ENCODE measurements around the gene DNMT3A.
A peak's percentile ranks its signal among the peaks of the same experiment; 100 is the strongest.

Gene DNMT3A

DNA sequence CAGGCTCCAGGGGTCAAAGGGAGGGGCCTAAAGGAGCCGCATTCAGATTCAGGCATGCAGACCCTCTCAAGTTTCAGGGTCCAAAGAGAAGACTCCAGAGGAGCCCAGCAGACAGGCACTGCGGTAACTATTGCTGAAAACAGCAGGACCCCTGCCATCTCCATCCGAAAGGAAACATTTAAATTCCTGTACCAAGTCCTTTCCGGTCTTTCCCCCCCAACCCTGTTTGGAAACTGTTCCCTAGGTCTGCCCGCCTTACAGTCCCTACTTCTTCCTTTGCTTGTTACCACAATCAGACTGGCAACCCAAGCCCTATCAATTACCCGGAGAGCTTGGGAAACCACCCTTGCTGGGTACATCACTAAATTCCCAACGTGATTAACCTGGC, 82.0 kb downstream of the DNMT3A start:
- Histone ChIP-seq H2BK120ac (ENCODE audit: low read depth, low read length) (no peak overlapping the region), H3K36me3 (ENCODE audit: control insufficient read depth in 1 of 2, insufficient read depth in 2 of 2, low read depth in 1 of 2, low read length in 2 of 2) (peaks cover 21 to 26% of the 10 kb centered on the region in 2 experiments), H3K79me1 (replicated peaks; ENCODE audit: low read length, poor library complexity, severe bottlenecking) (peaks cover 3% of the 10 kb centered on the region), H3K4me1 (ENCODE audit: control insufficient read depth, insufficient read depth, low read depth, low read length) (peaks cover 9% of the 10 kb centered on the region), H4K91ac (ENCODE audit: low read length) (no peak overlapping the region), H3K27ac (ENCODE audit: low read length, poor library complexity, severe bottlenecking) (no peak overlapping the region), H2BK15ac (ENCODE audit: low read depth, poor library complexity, severe bottlenecking) (no peak overlapping the region), H3K9me3 (ENCODE audit: control insufficient read depth, low read length) (no peaks in the 10 kb centered on the region), H3K18ac (ENCODE audit: low read depth in 1 of 2, low read length in 2 of 2) (no peak overlapping the region), H3K14ac (ENCODE audit: low read length in 2 of 2) (no peak overlapping the region), H2BK12ac (ENCODE audit: low read length in 2 of 2) (no peak overlapping the region), H3K4me2 (ENCODE audit: low read length, poor library complexity, severe bottlenecking) (no peak overlapping the region), H2BK5ac (ENCODE audit: low read depth, low read length, poor library complexity, severe bottlenecking) (no peak overlapping the region), H3K4me3 (ENCODE audit: insufficient read depth in 1 of 2, low read depth in 1 of 2, low read length in 2 of 2) (no peak overlapping the region), H3K9ac (ENCODE audit: low read length) (no peak overlapping the region), H3K27me3 (ENCODE audit: control insufficient read depth in 1 of 2, insufficient read depth in 1 of 2, low read length in 2 of 2) (no peaks in the 10 kb centered on the region), H2AK5ac (ENCODE audit: low read length, severe bottlenecking) (no peak overlapping the region), H3K23ac (ENCODE audit: low read length in 2 of 2) (no peak overlapping the region), H2AFZ (ENCODE audit: low read depth, low read length) (no peak overlapping the region), H3K4ac (ENCODE audit: low read depth in 1 of 2, low read length in 2 of 2) (no peak overlapping the region), H4K8ac (ENCODE audit: low read length) (no peak overlapping the region)
- WGBS = 42% methylated on average over 7 of the region's 7 CpGs
- no peak for DNase-seq

DNA sequence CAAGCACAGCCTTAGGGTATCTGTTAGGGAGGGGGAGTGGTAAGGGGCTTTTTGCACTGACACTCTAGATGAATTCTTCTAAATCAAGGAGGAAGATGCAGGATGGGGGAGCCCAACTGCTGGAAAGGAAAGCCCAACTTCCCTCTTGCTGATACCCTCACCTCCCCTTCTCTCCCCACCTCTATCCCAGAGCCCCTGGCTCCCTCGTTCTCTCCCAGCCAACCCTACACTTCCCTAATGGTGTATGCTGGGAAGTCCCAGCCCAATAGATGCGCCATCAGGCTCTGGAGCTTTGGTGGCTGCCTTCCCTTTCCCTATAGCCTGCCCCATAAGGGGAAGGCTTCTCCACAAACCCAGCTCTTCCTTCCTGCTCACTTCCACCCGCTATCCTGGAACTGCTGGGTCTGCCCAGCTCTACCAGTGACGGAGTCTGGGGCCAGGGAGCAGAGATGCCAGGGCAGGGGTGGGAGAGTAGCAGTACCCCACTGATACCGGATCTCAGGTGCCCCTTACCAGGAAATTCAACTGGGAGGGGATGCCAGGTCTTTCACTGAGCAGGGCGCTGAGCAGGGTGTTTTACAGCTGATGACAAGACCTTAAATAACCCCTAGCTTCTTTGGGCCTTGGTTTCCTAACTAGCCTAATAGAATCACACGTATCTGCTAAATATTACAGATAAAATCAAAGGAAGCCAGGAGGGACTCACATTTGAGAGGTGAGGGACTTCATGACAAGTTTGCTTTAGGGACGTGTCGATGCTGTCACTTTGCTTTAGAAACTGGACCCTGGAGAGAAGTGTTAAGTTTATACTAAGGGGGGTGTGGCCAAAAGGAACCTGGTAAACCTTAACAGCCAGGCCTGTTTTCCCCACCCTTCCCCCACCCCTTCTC, 82.6 kb downstream of the DNMT3A start:
- no peak overlapping the region for H3K4me3 ChIP-seq (ENCODE audit: insufficient read depth in 1 of 2, low read depth in 1 of 2, low read length in 2 of 2)
- no peak overlapping the region for H4K91ac ChIP-seq (ENCODE audit: low read length)
- H3K23ac ChIP-seq (ENCODE audit: low read length in 2 of 2) = no peak overlapping the region
- H3K14ac ChIP-seq (ENCODE audit: low read length in 2 of 2) = no peak overlapping the region
- 66% methylated on average over 9 of the region's 9 CpGs for whole genome bisulfite sequencing
- no peak overlapping the region for H3K18ac ChIP-seq (ENCODE audit: low read depth in 1 of 2, low read length in 2 of 2)
- no peak overlapping the region for H3K4ac ChIP-seq (ENCODE audit: low read depth in 1 of 2, low read length in 2 of 2)
- H3K79me1 ChIP-seq (replicated peaks; ENCODE audit: low read length, poor library complexity, severe bottlenecking) = peaks cover 3% of the 10 kb centered on the region
- no peak overlapping the region for H3K9ac ChIP-seq (ENCODE audit: low read length)
- no peak overlapping the region for H2BK120ac ChIP-seq (ENCODE audit: low read depth, low read length)
- no peaks in the 10 kb centered on the region for H3K27me3 ChIP-seq (ENCODE audit: control insufficient read depth in 1 of 2, insufficient read depth in 1 of 2, low read length in 2 of 2)
- no peak overlapping the region for H2AFZ ChIP-seq (ENCODE audit: low read depth, low read length)
- H3K4me1 ChIP-seq (ENCODE audit: control insufficient read depth, insufficient read depth, low read depth, low read length) = peaks cover 8% of the 10 kb centered on the region
- peaks cover 27 to 30% of the 10 kb centered on the region in 2 experiments for H3K36me3 ChIP-seq (ENCODE audit: control insufficient read depth in 1 of 2, insufficient read depth in 2 of 2, low read depth in 1 of 2, low read length in 2 of 2)
- H2AK5ac ChIP-seq (ENCODE audit: low read length, severe bottlenecking) = no peak overlapping the region
- no peak for DNase-seq
- H2BK12ac ChIP-seq (ENCODE audit: low read length in 2 of 2) = no peak overlapping the region
- H2BK15ac ChIP-seq (ENCODE audit: low read depth, poor library complexity, severe bottlenecking) = no peak overlapping the region
- no peak overlapping the region for H3K27ac ChIP-seq (ENCODE audit: low read length, poor library complexity, severe bottlenecking)
- H2BK5ac ChIP-seq (ENCODE audit: low read depth, low read length, poor library complexity, severe bottlenecking) = no peak overlapping the region
- H3K4me2 ChIP-seq (ENCODE audit: low read length, poor library complexity, severe bottlenecking) = no peak overlapping the region
- no peaks in the 10 kb centered on the region for H3K9me3 ChIP-seq (ENCODE audit: control insufficient read depth, low read length)
- H4K8ac ChIP-seq (ENCODE audit: low read length) = no peak overlapping the region

DNA sequence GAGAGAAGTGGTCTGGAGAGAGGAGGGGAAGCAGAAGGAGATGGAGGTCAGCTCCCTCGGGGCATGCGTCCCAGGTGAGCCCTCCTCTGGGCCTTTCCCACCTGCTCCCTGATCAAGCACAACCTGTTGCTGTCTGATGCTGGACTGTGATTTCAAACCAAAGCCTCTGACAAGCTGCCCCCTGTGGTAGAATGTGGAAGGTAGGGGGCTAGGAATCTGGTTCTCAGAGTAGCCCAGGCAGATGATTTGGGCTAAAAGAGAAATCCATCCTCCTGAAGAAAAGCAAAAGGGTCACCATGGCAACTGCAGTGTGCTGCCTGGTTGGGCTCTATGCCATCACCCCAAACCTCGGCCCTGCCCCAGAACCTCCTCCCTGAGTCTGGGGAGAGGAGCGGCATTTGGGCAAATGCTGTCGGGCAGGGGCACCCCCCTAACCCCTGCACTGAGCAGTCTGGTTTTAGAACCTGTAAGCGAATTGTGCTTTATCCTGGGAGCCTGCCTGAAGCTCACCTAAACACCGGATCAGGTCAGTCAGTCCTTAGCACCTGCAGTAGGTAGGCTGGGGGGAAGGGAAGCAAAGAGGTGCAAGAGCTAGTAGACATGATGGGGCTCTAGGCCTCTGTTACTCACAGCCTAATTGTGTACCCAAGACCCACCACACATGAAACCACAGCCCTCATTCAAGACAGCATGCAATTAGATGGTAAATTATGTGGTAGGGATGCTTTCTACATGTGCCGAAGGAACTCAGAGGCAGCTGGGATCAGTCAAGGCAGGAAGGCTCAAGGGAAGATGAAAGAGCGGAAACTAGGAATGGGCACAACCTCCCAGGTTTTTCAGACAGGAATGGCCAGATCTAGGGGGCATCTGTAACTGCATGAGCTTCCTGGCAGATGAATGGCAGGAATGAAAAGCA, 83.5 kb downstream of the DNMT3A start:
- WGBS = 81% methylated on average over 7 of the region's 9 CpGs
- Histone ChIP-seq H4K91ac (ENCODE audit: low read length) (no peak overlapping the region), H3K4me1 (ENCODE audit: control insufficient read depth, insufficient read depth, low read depth, low read length) (peaks cover 8% of the 10 kb centered on the region)

DNA sequence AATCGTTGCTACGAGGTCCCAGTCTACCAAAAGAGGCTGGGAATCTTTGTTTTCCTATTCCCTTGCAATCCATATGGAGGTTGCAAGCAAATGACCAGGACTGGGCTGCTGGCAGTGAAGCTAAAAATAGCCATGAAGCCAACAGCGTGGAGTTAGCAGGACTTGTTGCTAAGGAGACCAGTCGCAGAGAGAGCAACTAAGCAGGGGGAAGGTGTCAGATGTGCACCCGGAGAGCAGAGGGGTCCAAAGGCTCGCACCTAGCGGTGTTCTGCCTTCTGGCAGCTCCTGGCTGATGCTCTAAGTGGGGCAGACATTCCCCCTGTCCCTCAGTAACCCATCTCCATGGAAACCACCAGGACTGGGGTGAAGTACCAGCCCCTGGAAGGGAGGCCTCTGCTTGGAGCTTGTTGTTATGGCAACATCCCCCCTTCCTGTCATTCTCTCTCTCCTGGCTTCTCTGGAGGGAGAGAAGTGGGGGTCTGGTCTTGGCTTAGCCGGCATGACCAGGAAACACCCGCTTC, 84.6 kb downstream of the DNMT3A start:
- Histone ChIP-seq H2AFZ (ENCODE audit: low read depth, low read length) (no peak overlapping the region), H3K9ac (ENCODE audit: low read length) (no peak overlapping the region), H2BK12ac (ENCODE audit: low read length in 2 of 2) (no peak overlapping the region), H2BK15ac (ENCODE audit: low read depth, poor library complexity, severe bottlenecking) (no peak overlapping the region), H3K14ac (ENCODE audit: low read length in 2 of 2) (no peak overlapping the region), H4K8ac (ENCODE audit: low read length) (no peak overlapping the region), H3K27me3 (ENCODE audit: control insufficient read depth in 1 of 2, insufficient read depth in 1 of 2, low read length in 2 of 2) (no peaks in the 10 kb centered on the region), H3K4ac (ENCODE audit: low read depth in 1 of 2, low read length in 2 of 2) (no peak overlapping the region), H2BK5ac (ENCODE audit: low read depth, low read length, poor library complexity, severe bottlenecking) (no peak overlapping the region), H3K9me3 (ENCODE audit: control insufficient read depth, low read length) (no peaks in the 10 kb centered on the region), H3K79me1 (replicated peaks; ENCODE audit: low read length, poor library complexity, severe bottlenecking) (peaks cover 9% of the 10 kb centered on the region), H3K36me3 (ENCODE audit: control insufficient read depth in 1 of 2, insufficient read depth in 2 of 2, low read depth in 1 of 2, low read length in 2 of 2) (peaks cover 27 to 32% of the 10 kb centered on the region in 2 experiments), H3K23ac (ENCODE audit: low read length in 2 of 2) (no peak overlapping the region), H3K18ac (ENCODE audit: low read depth in 1 of 2, low read length in 2 of 2) (no peak overlapping the region), H3K27ac (ENCODE audit: low read length, poor library complexity, severe bottlenecking) (no peak overlapping the region), H3K4me2 (ENCODE audit: low read length, poor library complexity, severe bottlenecking) (no peak overlapping the region), H4K91ac (ENCODE audit: low read length) (no peak overlapping the region), H3K4me3 (ENCODE audit: insufficient read depth in 1 of 2, low read depth in 1 of 2, low read length in 2 of 2) (no peak overlapping the region), H2AK5ac (ENCODE audit: low read length, severe bottlenecking) (no peak overlapping the region), H3K4me1 (ENCODE audit: control insufficient read depth, insufficient read depth, low read depth, low read length) (peaks cover 12% of the 10 kb centered on the region), H2BK120ac (ENCODE audit: low read depth, low read length) (no peak overlapping the region)
- 27% methylated on average over 9 of the region's 9 CpGs for WGBS
- DNase-seq = peak; percentile 93

More for the DNA sequence above, 83.5 kb downstream of the DNMT3A start:
- Histone ChIP-seq H3K23ac (ENCODE audit: low read length in 2 of 2) (peak overlapping the region in 1 of 2 experiments; percentile 42), H3K79me1 (replicated peaks; ENCODE audit: low read length, poor library complexity, severe bottlenecking) (peaks cover 7% of the 10 kb centered on the region), H4K8ac (ENCODE audit: low read length) (no peak overlapping the region), H2BK5ac (ENCODE audit: low read depth, low read length, poor library complexity, severe bottlenecking) (no peak overlapping the region), H3K27ac (ENCODE audit: low read length, poor library complexity, severe bottlenecking) (no peak overlapping the region), H3K9ac (ENCODE audit: low read length) (no peak overlapping the region), H3K36me3 (ENCODE audit: control insufficient read depth in 1 of 2, insufficient read depth in 2 of 2, low read depth in 1 of 2, low read length in 2 of 2) (peaks cover 27 to 32% of the 10 kb centered on the region in 2 experiments), H3K27me3 (ENCODE audit: control insufficient read depth in 1 of 2, insufficient read depth in 1 of 2, low read length in 2 of 2) (no peaks in the 10 kb centered on the region), H3K9me3 (ENCODE audit: control insufficient read depth, low read length) (no peaks in the 10 kb centered on the region), H3K4me2 (ENCODE audit: low read length, poor library complexity, severe bottlenecking) (no peak overlapping the region), H2BK12ac (ENCODE audit: low read length in 2 of 2) (no peak overlapping the region), H2AFZ (ENCODE audit: low read depth, low read length) (no peak overlapping the region), H3K4ac (ENCODE audit: low read depth in 1 of 2, low read length in 2 of 2) (no peak overlapping the region), H2BK120ac (ENCODE audit: low read depth, low read length) (no peak overlapping the region), H2AK5ac (ENCODE audit: low read length, severe bottlenecking) (no peak overlapping the region), H2BK15ac (ENCODE audit: low read depth, poor library complexity, severe bottlenecking) (no peak overlapping the region), H3K14ac (ENCODE audit: low read length in 2 of 2) (no peak overlapping the region), H3K4me3 (ENCODE audit: insufficient read depth in 1 of 2, low read depth in 1 of 2, low read length in 2 of 2) (no peak overlapping the region), H3K18ac (ENCODE audit: low read depth in 1 of 2, low read length in 2 of 2) (no peak overlapping the region)
- DNase-seq = no peak
